Liver (tissue), 3 donors: Measurements from ENCODE around the gene TNFAIP3.

Experiments
- CTCF ChIP-seq: fragments of 150-350 bp; IDR thresholded peaks from 2 replicates; pipeline ENCODE4 v1.5.1; 2017; ENCODE audit warnings: improper control_type of control experiment, low read depth, low read length; ENCODE audit not compliant: missing input control
- EGR1 ChIP-seq, 2 donors: IDR thresholded peaks; 2 replicates each; pipeline ENCODE4 v1.6.1; 2016 to 2018; ENCODE audit warnings: antibody characterized with exemption in 2 of 2, low read depth in 2 of 2
- FOXA1 ChIP-seq: IDR thresholded peaks from 2 replicates; pipeline ENCODE4 v1.6.1; 2016; ENCODE audit warnings: antibody characterized with exemption
- GABPA ChIP-seq, 2 donors: IDR thresholded peaks in 1 of 2; conservative IDR thresholded peaks in 1 of 2; 2 replicates each; pipeline ENCODE4 v1.6.1; 2016; ENCODE audit warnings: antibody characterized with exemption in 2 of 2, mild to moderate bottlenecking in 1 of 2, moderate library complexity in 1 of 2
- JUND ChIP-seq, 2 donors: IDR thresholded peaks; 2 replicates each; pipeline ENCODE4 v1.6.1; 2016; ENCODE audit warnings: antibody characterized with exemption in 2 of 2
- MAX ChIP-seq: IDR thresholded peaks from 2 replicates; pipeline ENCODE4 v1.6.1; 2016; ENCODE audit warnings: antibody characterized with exemption
- RAD21 ChIP-seq, 2 donors: IDR thresholded peaks; 2 replicates each; pipeline ENCODE4 v1.6.1; 2016; ENCODE audit warnings: antibody characterized with exemption in 2 of 2, mild to moderate bottlenecking in 2 of 2
- REST ChIP-seq: IDR thresholded peaks from 2 replicates; pipeline ENCODE4 v1.6.1; 2016; ENCODE audit warnings: antibody characterized with exemption, mild to moderate bottlenecking
- SP1 ChIP-seq: IDR thresholded peaks from 2 replicates; pipeline ENCODE4 v1.6.1; 2018; ENCODE audit warnings: antibody characterized with exemption, mild to moderate bottlenecking
- YY1 ChIP-seq: IDR thresholded peaks from 2 replicates; pipeline ENCODE4 v1.6.1; 2016; ENCODE audit warnings: antibody characterized with exemption, mild to moderate bottlenecking
- TF ChIP-seq, protein P1 (sequence below): IDR thresholded peaks from 2 replicates; pipeline ENCODE4 v1.6.1; 2016; ENCODE audit warnings: antibody characterized with exemption
- TF ChIP-seq, protein P2 (sequence below): IDR thresholded peaks from 2 replicates; pipeline ENCODE4 v1.6.1; 2016; ENCODE audit warnings: antibody characterized with exemption
- donor health status: healthy.
- donor health status: healthy.

DNA sequence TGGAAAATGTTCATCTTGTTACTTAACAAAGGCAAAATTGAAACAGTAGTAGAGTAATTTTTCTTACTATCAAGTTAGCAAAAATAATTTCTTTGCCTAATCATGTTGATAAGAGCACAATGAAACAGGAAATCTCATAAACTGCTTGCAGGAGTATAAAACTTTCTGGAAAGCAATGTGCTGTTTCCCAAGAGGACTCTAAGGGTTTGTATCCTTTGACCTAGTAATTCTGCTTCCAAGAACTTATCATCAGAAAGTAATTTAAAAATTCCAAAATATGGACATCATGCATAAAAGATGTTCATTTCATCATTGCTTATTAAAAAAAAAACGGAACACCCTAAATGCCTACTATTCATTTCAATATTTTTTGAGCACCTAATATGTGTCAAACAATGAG lies 46.1 kb upstream of the TNFAIP3 start:
- TF ChIP-seq EGR1 (IDR thresholded peaks at IDR 0.05; ENCODE audit: low read depth in 2 of 2) (no peak), JUND (IDR thresholded peaks at IDR 0.05) (no peak), CTCF (no peak), SP1 (no peak), REST (no peak), YY1 (no peak), FOXA1 (no peak), MAX (no peak), RAD21 (IDR thresholded peaks at IDR 0.05) (no peak), GABPA (IDR thresholded peaks at IDR 0.05 in 1 of 2, conservative IDR thresholded peaks at IDR 0.05 in 1 of 2) (no peak)
- TF ChIP-seq, protein P1, sequence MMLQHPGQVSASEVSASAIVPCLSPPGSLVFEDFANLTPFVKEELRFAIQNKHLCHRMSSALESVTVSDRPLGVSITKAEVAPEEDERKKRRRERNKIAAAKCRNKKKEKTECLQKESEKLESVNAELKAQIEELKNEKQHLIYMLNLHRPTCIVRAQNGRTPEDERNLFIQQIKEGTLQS: no peak
- TF ChIP-seq, protein P2, sequence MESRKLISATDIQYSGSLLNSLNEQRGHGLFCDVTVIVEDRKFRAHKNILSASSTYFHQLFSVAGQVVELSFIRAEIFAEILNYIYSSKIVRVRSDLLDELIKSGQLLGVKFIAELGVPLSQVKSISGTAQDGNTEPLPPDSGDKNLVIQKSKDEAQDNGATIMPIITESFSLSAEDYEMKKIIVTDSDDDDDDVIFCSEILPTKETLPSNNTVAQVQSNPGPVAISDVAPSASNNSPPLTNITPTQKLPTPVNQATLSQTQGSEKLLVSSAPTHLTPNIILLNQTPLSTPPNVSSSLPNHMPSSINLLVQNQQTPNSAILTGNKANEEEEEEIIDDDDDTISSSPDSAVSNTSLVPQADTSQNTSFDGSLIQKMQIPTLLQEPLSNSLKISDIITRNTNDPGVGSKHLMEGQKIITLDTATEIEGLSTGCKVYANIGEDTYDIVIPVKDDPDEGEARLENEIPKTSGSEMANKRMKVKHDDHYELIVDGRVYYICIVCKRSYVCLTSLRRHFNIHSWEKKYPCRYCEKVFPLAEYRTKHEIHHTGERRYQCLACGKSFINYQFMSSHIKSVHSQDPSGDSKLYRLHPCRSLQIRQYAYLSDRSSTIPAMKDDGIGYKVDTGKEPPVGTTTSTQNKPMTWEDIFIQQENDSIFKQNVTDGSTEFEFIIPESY: no peak
